B cell (primary cell): Measurements from ENCODE around the gene PPP1R3D.

Experiments used
- CTCF ChIP-seq: fragments of 200-600 bp; IDR thresholded peaks from one replicate; pipeline ENCODE4 v1.8.0; 2022; ENCODE audit warnings: antibody characterized with exemption, mild to moderate bottlenecking
- EZH2 ChIP-seq: IDR thresholded peaks from 2 replicates; pipeline ENCODE4 v1.6.1; 2012; ENCODE audit warnings: borderline replicate concordance, low read depth, mild to moderate bottlenecking, moderate library complexity, low read length; ENCODE audit not compliant: insufficient read depth, poor library complexity, severe bottlenecking

- TF ChIP-seq CTCF (no peak), EZH2 (no peak)
These were observed 5.6 kb upstream of the PPP1R3D start for GRCh38 chr20:59945731-59946130.
